Measurements from ENCODE around the gene SMAD2.
"Not testable (repeated sequence)": the region's sequence is repeated elsewhere in the genome, so short reads cannot be mapped to it uniquely, and the experiment has no call there.

SMAD2 gene

DNA sequence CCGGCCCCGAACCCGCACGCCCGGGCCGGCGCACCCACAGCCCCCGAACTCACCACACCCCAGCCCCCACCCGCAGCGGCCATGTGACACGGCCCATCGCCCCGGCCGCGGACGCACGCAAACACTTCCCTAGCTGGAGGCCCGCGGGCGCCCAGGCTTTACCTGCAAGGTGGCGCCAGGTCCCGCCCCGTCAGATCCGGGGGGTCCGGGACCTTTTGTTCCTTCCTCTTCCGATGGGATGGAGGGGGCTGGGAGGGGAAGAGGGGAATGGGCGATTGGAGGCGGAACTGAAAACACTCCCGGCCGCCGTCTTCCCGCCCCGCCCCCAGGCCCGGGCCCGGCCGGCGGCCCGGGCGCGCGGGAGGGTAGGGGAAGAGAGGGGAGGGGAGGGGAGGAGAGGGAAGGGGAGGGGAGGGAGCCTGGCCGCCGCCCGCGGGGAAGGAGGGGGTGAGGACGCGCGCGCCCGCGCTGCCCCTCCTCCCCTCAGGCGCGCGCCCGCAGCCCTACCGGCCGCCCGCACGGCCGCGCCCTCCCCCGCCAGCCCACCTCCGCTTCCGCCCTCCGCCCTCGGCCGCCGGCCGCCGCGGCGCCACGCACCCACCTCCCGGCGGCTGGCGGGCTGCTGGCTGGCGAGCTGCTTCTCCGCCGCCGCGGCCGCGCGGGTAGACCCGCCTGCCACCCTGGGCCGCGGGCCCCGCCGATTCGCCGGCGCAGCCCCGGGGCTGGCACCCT is at the start of gene SMAD2:
TSS of gene SMAD2 (minus strand) at position 461 of the 732 bp plus-strand sequence. CDS start 33,903 bp downstream, outside the sequence.
- peak; percentile 71 for DNase-seq

DNA sequence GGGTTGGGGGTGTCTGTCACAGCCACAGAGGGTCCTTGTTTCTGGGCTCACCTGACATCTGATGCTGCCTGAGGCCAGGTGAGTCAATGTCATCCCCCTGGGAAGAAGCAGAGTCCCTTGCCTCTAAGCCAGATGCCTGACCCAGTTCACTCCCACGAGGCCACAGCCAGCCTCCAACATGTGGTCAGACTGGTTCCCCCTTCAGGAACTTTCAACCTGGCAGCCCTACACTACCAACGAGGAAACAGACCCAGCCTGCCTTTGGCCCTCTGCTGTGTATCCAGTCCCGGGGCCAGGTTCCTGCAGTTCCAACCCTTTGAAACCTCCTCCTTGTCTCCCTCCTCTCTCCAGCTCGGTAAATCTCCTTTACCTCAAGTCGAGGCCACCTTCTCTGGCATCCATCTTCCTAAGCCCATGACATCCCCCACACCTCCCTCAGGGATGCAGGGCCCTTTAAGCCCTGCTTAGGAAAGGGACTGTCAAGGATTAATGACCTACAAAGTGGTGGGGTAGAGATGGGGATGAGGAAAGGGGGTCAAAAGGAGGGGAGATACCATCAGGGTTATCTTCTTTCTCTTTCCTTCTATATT is 49.2 kb upstream of the SMAD2 start:
- DNase-seq: no peak

DNA sequence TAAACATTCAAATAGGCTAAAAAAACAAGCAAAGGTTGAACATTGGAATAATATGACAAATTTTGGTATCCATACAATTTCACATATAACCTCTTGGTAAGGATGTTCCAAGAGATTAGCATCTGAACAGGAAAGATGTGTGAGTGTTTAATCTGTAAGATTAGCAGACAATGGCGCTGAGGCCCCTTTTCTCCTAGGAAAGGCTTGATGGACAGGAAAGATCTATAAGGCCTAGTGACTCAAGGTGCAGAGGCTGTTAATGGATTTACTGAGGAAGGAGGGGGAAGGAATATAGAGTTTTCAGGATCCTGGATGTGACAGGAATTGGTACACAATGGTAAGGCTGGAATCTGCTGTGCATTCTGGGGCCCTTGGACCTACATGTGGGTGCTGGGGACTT is 48.1 kb upstream of the SMAD2 start:
- DNase-seq: no peak

DNA sequence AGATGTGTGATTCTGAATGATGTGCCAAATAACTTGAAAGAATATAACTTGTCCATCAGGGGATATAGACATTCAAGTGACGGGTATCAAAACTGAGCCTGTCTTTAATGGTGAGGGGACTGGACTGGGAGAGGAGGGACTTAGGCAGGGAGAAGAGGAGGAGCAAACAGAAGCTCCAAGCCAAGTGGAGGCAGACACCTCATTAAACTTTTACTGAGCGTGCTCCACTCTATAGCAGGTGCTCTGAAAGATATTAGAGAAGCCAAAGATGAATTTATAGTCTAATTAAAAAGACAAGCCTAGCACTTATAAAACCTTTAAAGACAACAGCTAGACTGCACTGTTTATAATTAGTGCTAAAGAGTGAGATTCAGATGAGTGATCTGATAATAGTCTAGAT is 47.7 kb upstream of the SMAD2 start:
- no peak for DNase-seq

DNA sequence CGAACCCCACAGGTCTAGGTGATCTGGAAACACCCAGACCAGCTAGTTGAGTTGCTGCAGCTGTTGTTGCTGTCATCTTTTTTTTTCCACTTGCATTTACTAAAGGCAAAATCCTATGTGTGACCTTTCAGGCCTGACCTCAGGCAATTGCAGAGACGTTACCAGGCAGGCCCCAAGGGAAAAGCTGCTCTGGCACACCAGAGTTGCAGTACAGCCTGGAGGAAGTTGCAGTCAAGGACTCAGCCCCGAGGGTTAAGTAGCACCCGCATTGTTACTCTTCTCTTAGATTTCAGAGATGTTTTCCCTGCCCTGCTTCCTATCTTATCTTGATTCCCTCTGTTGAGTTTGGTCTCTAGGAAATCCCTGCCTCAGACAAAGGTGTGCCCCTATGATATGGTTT is 45.2 kb upstream of the SMAD2 start:
- DNase-seq: no peak

DNA sequence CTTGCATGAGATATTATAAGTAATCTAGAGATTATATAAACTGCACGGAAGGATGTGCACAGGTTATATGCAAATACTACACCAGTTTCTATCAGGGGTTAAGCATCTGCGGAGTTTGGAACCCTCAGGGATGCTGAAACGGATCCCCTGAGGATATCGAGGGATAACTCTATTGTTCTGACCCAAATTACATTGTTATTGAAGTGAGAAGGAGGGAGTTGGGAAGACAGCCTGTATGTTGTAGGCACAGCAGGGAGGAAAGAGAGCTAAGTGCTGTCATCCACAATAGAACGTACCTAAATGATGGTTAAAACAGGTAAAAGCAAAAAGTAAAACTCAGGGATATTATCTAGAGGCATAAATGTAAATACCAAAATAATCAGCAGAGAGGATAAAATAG is 44.6 kb upstream of the SMAD2 start:
- DNase-seq: no peak

DNA sequence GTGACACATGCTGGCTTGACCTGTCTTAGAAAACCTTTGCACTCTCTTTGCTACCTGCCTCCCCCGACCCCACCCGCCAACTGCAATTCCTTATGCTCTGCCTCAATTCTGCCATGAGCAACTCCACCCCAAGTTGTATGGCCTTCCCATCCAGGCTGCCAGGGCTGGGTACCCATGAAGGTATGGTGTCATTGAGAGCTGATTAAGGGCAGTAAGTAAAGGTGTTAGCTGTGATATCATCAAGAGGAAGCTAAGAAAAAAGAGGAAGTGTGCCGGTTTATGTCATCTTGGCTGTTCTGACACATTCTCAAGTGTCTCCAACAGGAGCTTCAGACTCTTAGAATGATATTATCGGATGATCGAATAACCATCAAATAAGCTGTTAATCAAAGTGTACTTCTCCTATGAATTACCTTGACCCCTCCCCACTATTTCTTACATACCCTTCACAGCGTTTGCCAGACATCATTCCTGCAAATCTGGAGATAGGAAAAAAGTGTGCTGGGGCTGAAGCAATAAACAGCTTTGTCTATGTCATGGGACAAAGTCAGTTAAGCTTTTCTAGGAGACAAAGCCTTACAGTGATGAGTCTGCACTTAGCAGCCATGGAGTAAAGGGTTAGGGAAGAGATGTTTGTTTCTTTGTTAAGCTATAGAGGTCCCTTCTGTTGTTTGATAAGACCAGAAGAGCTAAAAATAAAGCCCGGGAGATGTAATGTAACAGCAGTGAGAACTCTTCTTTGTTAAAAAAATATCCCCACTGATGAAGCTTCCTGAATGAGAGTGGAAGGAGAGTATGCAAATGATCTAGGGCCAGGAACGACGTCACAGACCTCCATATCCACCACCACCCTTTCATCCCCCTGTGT is 40.4 kb upstream of the SMAD2 start:
- DNase-seq: no peak

DNA sequence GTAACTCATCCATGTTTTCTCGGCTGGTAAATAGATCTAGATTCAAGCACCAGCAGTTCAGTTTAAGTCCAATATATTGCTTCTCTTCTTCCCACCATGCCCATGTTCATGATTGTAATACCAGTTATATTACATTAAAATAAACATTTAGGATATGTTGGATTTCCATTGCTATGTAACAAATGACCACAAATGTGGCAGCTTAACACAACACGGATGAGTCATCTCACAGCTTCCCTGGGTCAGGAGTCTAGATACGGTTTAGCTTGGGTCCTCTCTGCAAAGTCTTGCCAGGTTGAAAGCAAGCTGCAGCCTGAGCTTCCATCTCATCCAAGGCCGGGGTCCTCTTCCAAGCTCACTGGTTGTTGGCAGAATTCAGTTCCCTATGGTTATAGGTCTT is 39.4 kb upstream of the SMAD2 start:
- DNase-seq: no peak

DNA sequence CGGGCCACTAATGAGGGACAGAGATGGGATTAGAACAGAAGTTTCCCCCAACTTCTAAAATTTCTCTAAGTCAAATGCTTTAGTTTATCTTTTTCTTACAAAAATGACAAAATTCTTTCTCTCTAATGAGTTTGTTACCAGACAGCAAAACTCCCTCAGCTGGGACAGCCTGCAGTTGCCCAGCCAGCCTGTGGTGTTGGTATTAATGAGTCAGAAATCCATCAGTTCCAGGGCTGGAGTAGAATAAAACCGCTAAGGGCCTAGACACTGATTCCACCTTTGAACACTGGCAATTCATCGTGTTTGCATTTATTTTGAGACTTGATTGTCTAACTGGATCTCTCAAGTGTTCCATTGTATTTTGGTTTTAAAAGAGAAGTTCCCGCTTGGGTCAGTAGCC is 38.3 kb upstream of the SMAD2 start:
- DNase-seq: no peak

DNA sequence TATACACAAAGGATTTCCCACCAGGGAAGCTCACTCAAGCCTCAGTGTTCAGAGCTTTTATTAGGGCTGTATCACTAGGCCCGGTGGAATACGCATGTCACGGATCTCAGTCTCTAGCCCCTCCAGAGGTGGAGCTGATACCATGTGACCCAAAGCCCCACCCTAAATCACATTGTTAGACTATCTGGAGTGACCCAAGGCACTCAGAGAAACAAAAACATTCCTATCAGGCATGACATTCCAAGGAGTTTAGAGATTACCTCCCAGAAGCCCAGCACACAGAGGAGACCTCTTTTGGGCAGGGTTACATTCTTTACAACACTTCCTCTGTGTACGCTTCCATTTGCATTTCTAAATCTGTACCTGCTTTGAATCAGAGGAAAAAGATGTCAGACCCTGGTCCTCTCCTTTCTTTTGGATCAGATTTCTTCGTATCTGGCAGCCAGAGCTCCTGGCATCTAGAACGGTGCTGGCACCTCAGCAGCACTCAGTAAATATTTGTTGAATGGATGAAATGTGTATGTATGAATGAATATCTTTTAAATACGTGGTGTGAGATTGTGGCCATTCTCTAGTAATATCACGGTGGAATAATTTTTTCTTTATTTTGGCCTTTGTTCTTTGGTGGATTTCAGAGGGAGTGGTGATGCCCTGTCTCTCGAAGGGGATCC is 37.7 kb upstream of the SMAD2 start:
- no peak for DNase-seq

DNA sequence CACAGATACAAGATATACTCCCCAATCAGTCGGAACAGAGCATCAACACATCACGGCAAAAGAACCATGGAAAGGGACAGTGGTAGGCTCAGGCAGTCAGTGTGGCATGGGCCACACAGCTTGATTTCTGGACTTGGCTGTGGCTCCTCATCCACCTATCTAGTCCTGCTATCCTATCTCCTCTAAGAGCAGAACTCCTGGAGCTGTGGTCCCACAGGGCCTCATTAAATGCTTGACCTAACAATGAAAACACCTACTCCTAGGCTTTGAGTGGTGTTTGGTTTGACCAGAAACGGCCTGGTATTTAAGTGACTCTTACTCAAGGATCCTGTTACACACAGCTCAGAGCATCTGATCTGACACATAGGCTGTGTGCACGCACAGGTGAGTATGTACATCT is 33.6 kb upstream of the SMAD2 start:
- no peak for DNase-seq

DNA sequence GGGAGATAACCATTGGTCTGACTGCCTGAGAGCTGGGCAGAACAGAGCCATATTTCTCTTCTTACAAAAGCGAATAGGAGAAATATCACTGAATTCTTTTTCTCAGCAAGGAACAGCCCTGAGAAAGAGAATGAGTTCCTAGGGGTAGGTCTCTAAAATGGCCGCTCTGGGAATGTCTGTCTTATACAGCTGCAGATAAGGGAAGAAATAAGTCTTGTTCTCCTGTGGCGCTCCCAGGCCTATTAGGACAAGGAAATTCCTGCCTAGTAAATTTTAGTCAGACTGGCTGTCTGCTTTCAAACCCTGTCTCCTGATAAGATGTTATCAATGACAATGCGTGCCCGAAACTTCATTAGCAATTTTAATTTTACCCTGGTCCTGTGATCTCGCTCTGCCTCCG is 30.5 kb upstream of the SMAD2 start:
- DNase-seq: not testable (repeated sequence)

DNA sequence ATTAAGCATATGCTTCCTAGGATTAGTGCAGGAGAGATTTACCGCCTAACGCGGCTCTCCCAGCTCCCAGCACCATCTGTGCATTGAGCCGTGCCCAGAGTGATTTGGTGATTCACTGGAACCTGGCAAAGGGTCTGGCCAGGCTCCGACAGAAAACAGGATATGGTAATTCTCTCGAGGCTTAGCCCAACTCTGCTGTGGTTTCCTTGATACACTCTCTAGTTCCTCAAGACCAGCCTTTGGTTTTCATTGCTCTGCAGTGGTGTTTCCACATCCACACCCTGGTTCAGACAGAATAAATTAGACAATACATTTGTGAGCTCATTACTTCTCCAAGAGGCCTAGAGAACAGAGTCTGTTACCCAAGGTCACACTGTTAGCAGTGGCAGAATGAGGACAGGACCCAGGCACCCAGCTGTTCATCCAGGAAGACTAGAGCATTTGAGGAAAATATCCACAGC is 23.0 kb upstream of the SMAD2 start:
- no peak for DNase-seq

DNA sequence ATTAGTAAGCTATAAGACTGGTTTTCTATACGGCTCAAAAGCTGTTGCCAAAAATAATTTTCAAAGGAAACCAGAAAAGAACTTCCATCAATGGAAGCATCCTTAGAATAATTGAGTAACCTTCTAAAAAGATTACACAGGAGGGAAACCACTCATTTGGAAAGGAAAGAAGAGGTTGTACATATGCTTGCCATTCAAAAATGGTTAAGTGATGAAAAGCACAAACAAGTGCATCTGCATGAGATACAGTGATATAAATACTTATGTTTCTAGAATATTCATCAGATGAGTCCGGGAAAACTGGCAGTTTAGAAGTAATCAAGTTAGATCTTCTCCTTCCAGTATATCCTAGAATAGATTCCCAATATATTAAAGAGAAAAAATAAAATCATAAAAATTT is 20.1 kb upstream of the SMAD2 start:
- no peak for DNase-seq

DNA sequence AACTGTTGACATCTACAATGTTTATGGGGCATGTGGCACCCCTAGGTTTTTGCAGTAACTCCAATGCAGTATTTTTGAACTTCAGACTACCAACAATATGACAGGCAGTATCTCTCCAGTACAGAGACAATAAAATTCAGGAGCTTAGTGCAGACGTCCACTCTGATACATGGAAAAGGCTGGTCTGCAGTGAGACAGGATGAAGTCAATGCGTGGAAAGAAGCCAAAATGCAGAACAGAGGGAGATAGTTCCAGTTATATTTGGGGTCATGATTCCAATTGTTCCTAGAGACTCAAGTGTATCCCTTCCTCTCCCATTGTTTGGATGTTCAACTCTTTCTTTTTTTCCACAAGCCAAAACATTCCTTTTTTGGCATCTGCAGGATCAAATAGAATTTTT is 18.7 kb upstream of the SMAD2 start:
- DNase-seq: no peak

DNA sequence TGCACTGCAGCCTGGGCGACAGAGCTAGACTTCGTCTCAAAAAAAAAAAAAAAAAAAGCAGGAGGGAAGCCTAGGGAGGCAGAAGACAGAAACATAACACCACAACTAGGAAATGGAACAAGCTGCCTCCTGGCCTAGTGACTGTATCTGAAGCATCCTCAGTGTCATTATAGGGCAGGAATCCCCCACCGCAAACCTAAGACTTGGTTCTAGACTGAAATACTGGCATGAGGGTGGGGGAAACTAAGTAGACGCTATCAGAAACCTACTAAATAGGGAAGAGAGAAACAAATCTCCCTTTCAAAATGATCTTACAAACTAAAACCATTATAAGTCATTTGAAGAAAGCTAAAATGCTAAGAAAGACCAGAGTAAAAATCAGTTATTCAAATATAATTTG is 16.4 kb upstream of the SMAD2 start:
- no peak for DNase-seq

DNA sequence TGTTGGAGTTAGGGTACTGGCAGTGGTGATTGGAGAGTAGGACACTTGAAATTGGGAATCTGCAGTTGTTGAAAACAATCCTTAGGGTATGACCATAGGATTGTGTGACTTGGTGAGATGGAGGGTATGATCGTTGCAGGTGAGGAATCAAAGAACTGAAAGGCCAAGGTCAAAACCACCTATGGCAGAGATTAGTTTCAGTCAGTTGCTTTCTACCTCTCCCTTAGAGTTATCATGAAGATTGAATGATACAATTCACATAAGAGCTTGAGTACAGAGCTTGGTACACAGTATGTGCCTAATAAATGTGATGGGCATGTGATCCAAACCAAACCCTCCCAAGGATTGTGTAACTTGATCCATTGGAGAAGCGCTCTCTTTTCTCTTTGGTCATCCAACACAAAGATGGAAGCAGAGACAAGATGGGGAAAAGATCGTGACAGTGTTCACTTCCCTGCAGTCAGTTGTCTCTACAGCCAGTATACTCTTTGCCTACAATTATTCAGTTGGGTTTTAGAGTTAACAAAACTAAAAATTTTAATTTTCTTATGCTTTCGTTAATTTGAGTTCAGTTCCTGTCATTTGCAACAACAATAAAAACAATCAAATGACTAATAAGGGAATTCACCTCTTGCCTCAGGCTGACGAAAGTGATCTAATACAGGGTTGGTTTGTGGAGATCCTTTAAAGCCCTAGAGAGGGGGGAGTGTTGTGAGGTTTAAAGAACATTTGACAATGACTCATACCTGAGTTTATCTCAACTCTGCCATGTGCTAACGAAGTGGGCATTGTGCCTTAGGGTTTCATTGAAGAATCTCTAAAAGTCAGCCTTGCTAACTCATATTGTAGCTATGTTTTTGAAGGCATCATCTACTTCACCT is 14.8 kb upstream of the SMAD2 start:
- no peak for DNase-seq

DNA sequence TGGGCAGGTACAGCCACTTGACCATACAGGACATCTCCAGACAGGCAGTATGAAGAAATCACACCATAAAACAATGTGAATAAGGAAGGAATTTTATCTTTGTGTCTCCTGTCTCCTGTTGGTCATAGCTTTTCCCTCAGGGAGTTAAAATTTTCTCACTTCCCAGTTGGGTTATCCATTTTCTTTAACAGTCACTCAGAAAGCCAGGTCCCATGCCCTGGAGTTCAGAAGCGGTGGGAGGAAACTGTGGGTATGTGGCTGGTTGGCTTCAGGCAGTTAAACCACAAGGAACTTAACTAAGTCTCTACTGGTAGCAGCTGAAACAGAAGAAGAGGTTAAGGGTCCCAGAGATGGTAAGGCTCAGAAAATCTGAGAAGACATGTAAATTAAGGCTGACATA is 6.5 kb upstream of the SMAD2 start:
- no peak for DNase-seq

DNA sequence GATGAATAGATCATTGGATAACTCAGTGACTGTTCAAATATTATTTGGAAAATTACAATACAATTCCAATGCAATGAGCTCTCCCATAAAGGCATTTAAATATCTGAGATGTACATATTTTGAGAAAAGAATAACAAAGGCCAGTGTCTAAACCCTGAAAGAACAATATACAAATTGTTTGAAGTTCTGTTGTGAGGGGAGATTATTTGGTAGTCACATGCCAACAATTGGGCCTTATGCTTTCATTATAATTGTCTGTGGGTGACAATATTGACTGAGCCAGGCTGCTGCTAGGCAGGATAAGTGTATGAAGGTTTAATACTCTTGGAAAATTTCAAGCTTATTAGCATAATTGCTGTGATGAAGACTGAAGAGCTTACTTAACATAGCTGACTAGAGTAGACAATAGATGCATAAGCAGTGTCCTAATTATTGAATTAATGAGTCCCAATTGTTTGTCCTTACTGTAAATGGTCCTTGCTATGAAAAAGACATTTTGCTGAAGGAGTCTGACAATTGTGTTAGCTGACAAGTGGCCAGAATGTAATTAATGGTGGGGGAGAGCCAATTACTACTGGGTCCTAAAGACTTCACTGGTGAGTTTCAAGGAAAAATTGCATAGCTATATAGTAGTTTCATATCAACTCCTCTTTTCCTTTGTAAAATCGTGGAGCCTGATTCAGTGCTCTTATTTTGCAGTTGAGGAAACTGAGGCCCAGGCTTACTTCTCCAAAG is 5.0 kb upstream of the SMAD2 start:
- no peak for DNase-seq

DNA sequence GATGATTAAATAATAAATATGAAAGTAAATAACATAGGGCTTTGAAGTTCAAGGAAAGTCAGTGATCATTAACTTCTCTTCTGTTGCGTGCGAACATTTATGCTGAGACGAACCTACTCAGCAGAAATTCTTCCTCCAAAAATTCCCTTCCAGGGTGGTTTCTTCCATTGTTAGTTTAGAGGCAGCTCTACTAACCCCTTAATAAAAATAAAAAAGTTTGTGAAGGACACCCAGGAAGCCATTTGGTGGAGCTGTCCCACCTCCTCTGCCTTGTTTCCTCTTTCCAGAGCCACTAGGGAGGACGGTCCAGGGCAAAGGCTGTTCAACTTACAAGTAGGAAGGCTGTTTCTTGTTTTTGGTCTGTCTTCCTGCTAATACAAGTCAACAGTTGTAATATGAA is 2.1 kb upstream of the SMAD2 start:
- no peak for DNase-seq

DNA sequence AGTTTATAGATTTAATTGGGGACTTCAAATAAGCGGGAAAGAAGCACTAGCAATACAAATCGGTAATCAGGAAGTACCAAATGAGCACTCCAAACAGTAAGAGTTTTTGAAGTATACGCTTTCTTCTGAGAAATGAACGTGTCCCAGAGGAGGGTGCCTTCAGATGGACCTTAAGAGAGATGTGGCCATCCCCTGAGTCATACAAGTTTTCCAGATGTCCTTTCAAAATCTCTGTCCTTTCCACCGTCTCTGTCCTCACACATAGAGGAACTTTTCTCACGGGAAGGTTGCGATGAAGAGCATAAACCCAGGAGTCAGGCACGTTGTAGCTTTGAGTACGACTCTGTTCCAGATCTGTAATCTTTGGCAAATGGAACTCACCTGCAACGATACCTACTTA is 1.7 kb upstream of the SMAD2 start:
- no peak for DNase-seq

DNA sequence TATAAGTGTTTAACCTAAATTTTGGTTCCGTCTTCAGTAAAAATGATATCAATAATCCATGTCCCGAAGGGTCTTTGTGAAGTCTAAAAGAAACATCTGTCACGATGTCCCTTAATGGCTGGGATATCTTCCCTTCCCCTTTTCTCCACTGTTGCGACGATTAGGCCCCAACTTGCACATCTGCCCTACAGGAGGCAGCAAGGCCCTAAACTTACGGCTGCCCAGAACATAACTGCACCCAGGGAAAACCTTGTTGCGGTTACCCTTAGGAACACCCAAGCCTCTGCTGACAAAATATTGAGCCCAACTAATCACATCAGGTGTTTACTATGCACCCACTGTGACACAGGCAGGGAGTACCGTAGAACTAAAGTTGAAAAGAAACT is 1.3 kb upstream of the SMAD2 start:
- DNase-seq: no peak
